Measurements from ENCODE around the gene RBM23. TPM values are rescaled to one million over a fixed set of nuclear protein-coding genes. Genes with fewer than 3 reads are reported as not detected.

RBM23 gene
- total RNA-seq, 1 donor from 2014 or later, result 42.1 TPM

DNA sequence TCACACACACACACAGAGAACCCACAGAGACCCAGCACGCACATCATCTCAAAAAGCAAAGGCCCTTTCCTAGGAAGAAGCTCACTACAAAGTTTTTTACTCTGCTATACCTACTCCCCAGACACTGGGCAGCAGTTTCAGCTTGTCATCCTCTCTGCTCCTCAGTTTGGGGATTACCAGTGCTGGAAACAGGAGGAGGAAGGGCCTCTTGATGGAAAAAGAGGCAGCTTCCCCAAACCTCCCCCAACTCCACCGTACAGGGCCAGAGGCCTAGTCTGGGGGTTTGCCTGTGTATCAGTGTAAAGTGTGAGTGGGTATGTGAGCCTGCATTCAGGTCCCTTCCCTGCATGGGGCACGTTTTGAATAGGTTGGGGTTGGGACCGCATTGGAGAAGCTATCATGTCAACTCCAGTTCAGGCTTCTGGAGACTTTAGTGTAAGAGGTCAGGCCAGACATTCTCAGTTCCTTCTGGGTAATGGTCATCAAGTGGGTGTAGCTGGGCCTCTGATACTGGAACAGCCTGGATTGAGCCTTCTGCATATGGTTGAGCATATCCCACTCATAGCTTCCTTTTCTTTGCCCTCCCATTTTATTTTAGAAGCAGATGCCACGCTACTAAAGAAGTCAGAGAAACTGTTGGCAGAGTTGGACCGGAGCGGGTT, 34.7 kb downstream of the RBM23 start:
- no peak overlapping the region for H3K27ac ChIP-seq (replicated peaks)
- TF ChIP-seq CTCF (IDR thresholded peaks at IDR 0.05; ENCODE audit: borderline replicate concordance), result no peak
- H3K4me1 ChIP-seq, result peaks cover 20% of the 10 kb centered on the region
- no peak for DNase-seq
- intact Hi-C loops (cut with micrococcal nuclease), result no loop called here
- peaks cover 3% of the 10 kb centered on the region for H3K36me3 ChIP-seq
- H3K27me3 ChIP-seq (ENCODE audit: low read depth), result peaks cover 19% of the 10 kb centered on the region
- no peak overlapping the region for H3K4me3 ChIP-seq
- H3K9me3 ChIP-seq (replicated peaks), result no peaks in the 10 kb centered on the region

DNA sequence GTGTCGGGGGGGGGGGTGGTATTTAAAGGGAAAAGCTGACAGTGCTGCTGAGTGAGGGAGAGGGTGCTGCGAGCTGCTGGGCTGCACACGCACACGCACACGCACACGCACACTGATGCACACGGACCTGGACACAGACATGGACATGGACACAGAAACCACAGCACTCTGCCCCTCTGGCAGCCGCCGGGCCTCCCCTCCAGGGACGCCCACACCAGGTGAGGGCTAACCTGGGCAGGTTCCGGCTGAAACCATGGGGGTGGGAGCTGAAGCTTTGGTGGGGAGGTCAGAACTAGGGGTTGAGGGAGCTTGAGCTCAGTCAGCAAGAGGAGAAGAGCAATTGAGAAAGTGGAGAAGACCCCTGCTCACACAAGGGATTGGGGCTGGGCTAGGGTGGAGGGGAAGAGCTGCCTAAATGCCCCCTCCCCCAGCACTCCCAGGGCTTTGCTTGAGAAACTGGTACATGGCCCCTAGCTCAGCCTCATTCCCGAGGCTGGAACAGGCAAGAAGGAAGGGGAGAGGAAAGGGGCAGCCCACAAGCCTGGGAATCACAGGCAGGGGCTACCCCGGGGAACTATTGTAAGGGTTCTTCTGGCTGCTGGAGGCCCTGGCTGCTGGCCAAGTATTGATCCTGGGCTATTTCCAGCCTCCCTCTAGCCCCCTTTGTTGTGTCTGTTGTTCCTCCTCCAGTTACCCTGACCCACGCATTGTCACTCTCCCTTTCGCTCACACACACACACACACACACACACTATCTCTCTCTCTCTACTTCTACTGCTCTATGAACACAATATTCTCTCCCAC, 35.6 kb downstream of the RBM23 start, which contains the start of gene REM2:
TSS of gene REM2 (plus strand) at position 50 of the 804 bp plus-strand sequence. CDS start at position 116, 66 bp downstream.
- no peaks in the 10 kb centered on the region for H3K9me3 ChIP-seq (replicated peaks)
- H3K36me3 ChIP-seq, result peaks cover 9% of the 10 kb centered on the region
- peaks cover 20% of the 10 kb centered on the region for H3K4me1 ChIP-seq
- peaks cover 19% of the 10 kb centered on the region for H3K27me3 ChIP-seq (ENCODE audit: low read depth)
- H3K4me3 ChIP-seq, result no peak within 1 kb of the TSS
- intact Hi-C loops (cut with micrococcal nuclease), result no loop called here
- no peak for TF ChIP-seq CTCF (IDR thresholded peaks at IDR 0.05; ENCODE audit: borderline replicate concordance)
- no peak within 1 kb of the TSS for H3K27ac ChIP-seq (replicated peaks)
- DNase-seq, result no peak

DNA sequence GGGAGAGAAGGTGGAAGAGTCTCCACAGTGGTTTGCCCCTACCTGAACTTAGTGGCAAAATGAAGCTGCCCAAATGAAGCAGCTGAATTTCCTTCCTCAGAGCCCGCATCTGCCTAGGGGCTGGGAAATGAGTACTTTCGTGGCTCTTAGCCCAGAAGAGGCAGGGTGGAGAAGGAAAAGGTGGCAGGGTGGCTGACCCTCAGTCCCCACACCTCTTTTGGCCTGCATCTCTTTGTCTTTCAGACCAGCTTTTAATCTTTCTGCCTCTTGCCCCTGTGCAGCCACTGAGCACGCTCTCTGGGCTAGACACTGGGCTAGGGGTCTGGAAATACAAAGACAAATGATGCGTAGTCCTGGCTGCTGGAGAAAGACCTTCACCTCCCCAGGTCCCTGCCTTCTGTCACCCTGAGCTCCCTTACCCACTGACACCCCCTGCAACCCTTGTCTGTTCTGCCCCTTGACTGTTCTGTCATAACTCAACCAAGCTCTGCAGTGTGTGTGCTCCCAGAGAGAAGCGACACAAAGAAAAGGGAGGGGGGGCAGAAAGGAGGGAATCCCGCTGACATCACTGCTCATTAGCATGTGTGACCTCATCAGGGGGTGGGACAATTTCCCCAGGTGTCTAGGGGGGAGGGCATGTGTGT, 36.3 kb downstream of the RBM23 start:
- Histone ChIP-seq H3K9me3 (replicated peaks) (no peaks in the 10 kb centered on the region), H3K36me3 (peaks cover 17% of the 10 kb centered on the region), H3K27ac (replicated peaks) (no peak overlapping the region), H3K4me3 (no peak overlapping the region), H3K27me3 (ENCODE audit: low read depth) (peaks cover 19% of the 10 kb centered on the region), H3K4me1 (peaks cover 16% of the 10 kb centered on the region)
- intact Hi-C loops (cut with micrococcal nuclease), result no loop called here
- DNase-seq, result no peak
- no peak for TF ChIP-seq CTCF (IDR thresholded peaks at IDR 0.05; ENCODE audit: borderline replicate concordance)

DNA sequence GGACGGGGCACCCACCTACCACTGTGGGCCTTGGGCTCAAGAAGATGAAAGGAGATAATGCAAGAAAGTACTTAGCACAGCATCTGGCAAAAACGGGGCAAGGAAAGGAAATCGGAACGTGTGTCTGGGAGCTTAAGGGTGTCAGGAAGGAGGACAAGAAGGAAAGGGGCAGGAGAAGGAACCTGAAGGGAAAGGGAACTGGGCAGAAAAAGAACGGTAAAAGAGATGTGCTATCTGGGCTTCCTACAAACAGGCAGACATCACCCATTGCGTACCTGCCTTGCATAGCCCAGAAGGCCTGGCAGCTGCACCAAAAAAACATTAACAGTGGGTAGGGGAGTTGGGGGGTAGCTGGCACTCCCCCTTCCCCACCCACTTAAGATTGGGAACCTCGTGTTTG, 36.9 kb downstream of the RBM23 start:
- no peak for TF ChIP-seq CTCF (IDR thresholded peaks at IDR 0.05; ENCODE audit: borderline replicate concordance)

More for the DNA sequence above, 36.9 kb downstream of the RBM23 start:
- H3K27me3 ChIP-seq (ENCODE audit: low read depth), result peaks cover 19% of the 10 kb centered on the region
- no peak for DNase-seq
- H3K36me3 ChIP-seq, result peaks cover 22% of the 10 kb centered on the region
- intact Hi-C loops (cut with micrococcal nuclease), result no loop called here
- no peaks in the 10 kb centered on the region for H3K9me3 ChIP-seq (replicated peaks)
- H3K27ac ChIP-seq (replicated peaks), result no peak overlapping the region
- H3K4me3 ChIP-seq, result no peak overlapping the region
- H3K4me1 ChIP-seq, result peaks cover 10% of the 10 kb centered on the region

Data from left ventricle myocardium inferior (tissue), 1 donor.